Midbrain (tissue), 1 donor: ENCODE data around the gene CDK13.

Source experiments
- DNase-seq: peaks from one replicate; lab custom pipeline; 2025; lab: John Stamatoyannopoulos, UW

Gene CDK13

GRCh38 chr7:40008223-40008815 lies 58.3 kb downstream of the CDK13 start:
- no peak for DNase-seq

- no peak for DNase-seq
These were observed 59.2 kb downstream of the CDK13 start for GRCh38 chr7:40009301-40009700.

DNA sequence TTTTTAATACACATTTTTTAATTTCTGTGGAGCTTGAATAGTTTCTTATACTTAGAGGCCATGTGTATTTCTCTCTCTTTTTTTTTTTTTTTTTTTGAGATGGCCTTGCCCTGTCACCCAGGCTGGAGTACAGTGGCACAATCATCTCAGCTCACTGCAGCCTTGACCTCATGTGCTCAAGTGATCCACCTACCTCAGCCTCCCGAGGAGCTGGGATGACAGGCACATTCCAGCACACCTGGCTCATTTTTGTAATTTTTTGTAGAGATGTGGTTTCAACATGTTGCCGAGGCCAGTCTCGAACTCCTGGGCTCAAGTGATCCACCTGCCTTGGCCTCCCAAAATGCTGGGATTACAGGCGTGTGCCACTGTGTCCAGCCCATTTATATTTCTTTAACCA lies 64.3 kb downstream of the CDK13 start:
- no peak for DNase-seq

GRCh38 chr7:40015790-40016296 lies 65.8 kb downstream of the CDK13 start:
- peak; percentile 15 for DNase-seq

- no peak for DNase-seq
These were observed 69.5 kb downstream of the CDK13 start for GRCh38 chr7:40019558-40019957.

DNA sequence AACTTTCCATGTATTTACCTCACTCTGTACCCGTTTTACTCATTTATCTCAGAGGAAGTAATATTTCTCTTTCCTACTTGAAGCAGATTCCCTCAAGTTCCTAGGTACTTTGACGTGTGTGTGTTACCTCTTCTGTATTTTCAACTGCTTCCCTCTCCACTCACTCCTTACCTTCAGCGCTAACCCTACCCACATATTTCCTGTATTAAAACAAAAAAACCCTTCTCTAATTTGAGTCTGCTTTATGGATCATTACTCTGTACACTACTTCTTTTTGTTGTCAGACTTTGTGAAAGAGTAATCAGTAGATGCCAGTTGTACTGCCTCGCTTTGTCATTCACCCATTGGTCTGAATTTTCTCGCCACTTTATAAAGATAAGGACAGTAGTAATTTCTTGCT lies 74.0 kb downstream of the CDK13 start:
- DNase-seq: no peak

DNA sequence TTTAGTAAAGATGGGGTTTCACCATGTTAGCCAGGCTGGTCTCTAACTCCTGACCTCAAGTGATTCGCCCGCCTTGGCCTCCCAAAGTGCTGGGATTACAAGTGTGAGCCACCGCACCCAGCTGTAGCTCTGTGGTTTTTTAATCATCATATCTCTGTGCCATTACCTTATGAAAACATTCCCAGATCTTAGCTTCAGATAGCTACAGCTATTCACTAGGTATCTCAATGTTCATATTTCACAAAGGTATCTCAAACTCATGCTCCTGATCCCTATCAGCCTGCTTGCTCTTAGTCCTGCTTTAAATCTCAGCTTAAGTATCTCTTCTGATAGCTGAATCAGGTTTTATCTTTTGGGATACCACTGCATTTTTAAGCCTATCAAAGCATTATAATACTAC lies 74.8 kb downstream of the CDK13 start:
- DNase-seq: no peak

DNA sequence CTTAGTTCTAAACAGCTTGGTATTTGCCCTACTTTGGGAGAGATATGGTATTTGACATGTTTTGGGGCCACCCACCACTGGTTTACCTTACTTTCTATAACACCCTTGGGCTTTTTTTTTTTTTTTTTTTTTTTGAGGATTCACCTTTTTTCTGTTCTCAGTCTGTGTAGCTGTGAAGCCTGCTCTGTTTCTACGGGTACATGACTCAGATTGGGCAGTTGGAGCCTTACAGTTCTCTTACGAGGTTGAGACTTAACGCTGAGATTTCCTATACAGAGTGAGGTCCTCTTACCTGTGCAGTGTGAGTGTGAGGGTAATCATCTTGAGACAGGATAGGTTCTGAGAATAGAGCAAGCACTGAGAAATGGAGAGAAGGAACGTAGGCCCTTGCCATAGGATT lies 77.5 kb downstream of the CDK13 start:
- no peak for DNase-seq

DNA sequence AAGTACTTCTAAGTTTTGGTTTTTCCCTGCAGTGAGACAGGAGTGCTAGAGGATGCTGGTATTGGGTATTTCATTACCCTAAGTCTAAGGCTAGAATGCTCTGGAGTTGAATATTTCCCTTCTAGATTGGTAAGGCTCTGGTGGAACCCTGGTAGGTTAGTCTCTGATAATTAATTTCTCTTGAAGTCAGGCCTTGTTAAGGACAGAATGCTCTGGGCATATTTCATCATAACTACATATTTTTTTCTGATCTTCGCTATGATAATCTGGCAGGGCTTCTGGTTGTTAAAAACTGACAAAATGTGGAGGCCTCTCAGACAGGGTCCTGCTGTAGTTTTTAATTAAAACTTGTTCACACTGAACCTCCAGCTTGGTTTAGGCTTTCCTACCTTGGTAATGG lies 83.8 kb downstream of the CDK13 start:
- no peak for DNase-seq

GRCh38 chr7:40041456-40041855 lies 91.4 kb downstream of the CDK13 start:
- no peak for DNase-seq

DNA sequence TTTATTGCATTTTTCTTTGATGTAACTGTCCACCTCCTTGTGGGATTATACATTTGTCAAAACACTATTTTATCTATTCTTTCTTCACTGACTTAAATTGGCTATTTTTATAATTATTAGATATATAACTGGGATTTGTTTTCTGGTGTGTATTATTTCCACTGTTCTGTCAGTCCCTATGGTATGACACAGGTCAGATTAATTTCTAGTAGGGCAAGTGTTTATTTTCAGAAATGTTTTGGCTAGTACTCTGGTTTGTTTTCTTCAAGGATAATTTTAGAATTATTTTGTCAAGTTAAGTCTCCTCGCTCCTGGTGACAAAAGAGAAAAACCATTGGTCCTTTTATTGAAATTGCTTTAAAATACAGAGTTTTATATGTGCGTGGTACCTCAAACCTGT lies 93.1 kb downstream of the CDK13 start:
- no peak for DNase-seq

DNA sequence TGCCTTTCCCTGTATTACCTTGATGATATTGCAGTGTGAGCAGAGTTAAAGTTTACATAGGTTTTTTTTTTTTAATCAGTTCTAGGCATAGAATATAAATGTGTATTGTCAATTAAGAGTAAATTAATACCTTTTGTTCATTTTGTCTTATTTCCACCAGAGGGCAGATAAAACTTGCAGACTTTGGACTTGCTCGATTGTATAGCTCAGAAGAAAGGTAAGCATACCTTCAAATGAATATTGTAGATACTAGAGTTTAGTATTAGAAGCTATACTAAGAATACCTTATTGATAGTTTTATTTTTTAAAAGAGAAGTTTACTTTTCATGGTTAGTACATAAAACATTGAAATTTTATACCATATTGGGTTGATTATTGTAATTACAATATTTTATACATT lies 97.6 kb downstream of the CDK13 start:
- DNase-seq: no peak

DNA sequence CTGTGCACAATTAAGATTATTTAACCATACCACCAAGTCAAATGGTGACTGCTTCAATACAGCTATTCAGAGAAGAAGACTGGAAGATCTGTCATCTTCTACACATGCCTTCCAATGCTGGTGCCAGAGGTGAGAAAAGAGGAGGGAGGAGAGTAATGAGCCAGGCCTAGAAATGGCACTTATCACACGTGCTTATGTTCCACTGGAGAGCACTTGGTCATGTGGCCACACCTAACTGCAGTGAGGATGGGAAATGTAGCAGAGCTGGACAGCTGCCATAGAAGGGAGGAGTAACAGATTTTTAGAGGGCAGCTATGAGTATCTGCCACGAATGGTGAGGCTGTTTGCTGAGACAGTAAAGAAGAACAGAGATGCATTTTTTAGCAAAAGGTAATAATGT lies 107.2 kb downstream of the CDK13 start:
- no peak for DNase-seq

DNA sequence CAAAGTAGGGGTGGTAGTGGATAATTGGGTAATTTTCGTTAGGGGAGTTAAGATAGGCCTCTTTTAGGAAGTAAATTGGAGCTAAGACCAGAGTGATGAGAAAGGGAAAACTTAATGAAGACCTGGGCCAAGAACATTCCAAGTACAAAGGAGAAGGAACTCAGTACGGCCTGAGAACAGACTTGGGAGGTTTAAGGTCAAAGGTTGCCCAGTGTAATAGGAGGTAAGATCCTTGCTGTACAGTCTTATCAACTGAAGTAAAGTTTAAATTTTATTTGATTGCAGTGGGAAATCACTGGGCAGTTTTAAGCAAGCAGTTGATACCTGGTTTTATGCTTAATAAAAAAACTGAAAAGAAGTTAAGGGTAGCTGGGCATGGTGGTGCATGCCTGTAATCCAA lies 108.0 kb downstream of the CDK13 start:
- DNase-seq: no peak

GRCh38 chr7:40058636-40059035 lies 108.6 kb downstream of the CDK13 start:
- no peak for DNase-seq

DNA sequence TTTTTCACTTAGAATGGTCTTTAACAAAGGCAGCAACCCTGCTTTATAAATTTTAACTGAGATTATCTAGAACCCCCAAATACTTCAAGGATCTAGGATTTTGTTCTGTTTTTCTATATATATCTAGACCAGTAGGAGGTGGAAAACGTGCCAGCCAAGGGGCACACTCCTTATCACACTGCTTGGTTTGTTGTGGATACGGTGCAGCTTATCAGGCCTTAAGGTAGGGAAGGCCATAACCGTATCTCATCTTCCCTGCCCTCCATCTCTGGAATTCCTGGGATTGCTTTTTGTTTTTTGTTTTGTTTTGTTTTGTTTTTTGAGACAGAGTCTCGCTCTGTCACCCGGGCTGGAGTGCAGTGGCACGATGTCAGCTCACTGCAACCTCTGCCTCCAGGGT lies 109.0 kb downstream of the CDK13 start:
- no peak for DNase-seq

DNA sequence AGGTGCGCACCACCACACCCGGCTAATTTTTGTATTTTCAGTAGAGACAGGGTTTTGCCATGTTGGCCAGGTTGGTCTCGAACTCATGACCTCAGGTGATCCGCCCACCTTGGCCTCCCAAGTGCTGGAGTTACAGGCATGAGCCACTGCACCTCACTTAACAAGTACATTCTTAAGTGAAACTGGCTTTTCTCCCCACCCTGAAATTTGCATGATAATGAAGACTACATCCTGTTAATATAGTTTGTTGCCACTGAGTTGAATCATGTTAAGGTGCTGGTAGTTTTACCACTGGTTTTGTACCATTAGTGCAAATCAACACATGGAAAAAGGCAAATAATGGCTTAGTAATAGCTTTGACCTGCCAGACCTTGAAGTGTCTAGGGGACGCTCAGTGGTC lies 122.2 kb downstream of the CDK13 start:
- DNase-seq: no peak

DNA sequence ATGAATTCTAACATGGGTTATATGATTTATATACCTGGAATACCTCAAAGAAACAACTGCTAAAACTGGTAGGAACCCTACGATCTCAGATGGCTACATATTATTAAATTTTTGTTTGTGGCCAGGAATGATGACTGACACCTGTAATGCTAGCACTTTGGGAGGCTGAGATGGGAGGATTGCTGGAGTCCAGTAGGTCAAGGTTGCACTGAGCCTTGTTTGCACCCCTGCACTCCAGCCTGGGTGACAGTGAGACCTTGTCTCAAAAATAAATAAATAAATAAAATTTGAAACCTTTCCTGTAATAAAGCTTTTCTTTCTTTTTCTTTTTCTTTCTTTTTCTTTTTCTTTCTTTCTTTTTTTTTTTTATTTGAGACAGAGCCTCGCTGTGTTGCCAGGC lies 123.2 kb downstream of the CDK13 start:
- no peak for DNase-seq

- no peak for DNase-seq
These were observed 127.8 kb downstream of the CDK13 start for GRCh38 chr7:40077849-40078248.

GRCh38 chr7:40092182-40092581 lies 142.1 kb downstream of the CDK13 start:
- DNase-seq: no peak

- no peak for DNase-seq
These were observed 143.7 kb downstream of the CDK13 start for GRCh38 chr7:40093631-40094350.

DNA sequence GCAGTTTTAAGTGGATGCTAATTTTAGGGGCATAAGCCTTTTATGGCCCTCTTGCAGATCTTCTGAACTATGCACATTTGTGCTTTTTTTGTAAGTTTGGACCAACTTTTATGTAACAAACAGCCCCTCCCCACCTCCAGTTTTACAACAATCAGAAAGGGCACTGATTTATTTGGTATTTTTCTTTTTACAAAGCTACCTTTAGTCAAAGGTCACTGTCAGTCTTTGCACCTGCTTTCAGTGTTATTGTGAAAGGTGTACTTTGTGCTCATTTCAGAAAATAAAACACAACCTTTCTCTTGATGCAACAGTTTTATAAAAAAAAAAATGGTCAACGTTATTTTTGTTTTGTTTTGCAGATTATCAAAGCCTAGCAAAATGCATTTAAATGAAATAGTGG lies 145.2 kb downstream of the CDK13 start:
- no peak for DNase-seq

GRCh38 chr7:40095695-40096327 lies 145.8 kb downstream of the CDK13 start:
- DNase-seq: no peak
